Stimulated activated CD4-positive, alpha-beta T cell treated with anti-CD3 and anti-CD28 coated beads, Interleukin-1b, Interleukin-23, amount 100 ng/mL, for 4 hours (primary cell): Measurements from ENCODE around the gene BICDL2.

Source experiments
- DNase-seq, 2 donors: peaks; one replicate each; pipeline ENCODE4 v3.0.0-alpha.2; 2020; ENCODE audit warnings: low read depth in 2 of 2

The BICDL2 gene

GRCh38 chr16:3047387-3047720 is 10.6 kb upstream of the BICDL2 start:
- DNase-seq, result no peak

- no peak for DNase-seq
Observed at GRCh38 chr16:3046641-3047386, 10.1 kb upstream of the BICDL2 start.

DNA sequence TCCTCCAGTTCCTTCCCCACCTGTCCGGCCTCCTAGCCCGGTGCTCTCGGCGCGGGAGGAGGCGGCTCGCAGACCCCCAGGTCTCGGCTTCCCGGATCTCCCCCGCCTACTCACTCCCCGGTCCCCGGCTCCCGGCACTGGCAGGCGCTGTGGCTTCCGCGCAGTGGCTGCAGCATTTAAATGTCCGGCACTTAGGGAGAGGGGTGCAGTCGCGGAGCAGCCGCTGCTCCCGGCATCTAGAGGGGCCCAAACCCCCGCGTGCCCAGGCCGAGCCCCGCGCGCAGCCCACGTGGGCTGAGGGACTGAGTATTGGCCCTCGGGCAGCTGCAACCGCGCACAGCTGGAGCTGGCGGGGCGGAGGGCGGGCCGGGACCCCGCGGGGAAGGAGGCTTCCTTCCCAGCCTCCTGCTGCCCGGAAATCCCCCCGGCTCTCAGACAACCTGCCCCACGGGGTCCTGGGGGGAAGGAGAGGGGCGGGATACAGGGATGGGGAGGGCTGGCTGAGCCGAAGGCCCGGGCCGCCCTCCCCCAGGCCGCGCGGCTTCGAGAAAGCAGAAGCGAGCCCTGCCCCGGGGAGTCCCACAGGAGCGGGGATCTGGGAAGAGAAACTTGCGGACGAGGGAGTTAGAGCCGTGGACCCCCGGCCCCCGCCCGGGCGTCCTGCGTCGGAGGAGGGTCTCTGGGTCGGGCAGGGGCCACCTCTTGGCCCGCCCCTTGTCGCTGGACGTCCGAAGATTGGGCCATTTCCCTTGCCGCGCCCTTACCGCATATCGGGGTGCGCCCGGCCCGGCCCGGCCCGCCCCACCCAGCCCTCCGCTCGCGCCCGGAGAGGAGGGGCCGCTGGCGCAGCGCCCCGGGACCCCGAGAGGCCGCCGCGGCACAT is 9.3 kb upstream of the BICDL2 start, which contains the start of gene MMP25:
MMP25 (plus strand) TSS at position 804 of the 883 bp plus-strand sequence. CDS start 357 bp downstream, outside the sequence.
- DNase-seq, result no peak

DNA sequence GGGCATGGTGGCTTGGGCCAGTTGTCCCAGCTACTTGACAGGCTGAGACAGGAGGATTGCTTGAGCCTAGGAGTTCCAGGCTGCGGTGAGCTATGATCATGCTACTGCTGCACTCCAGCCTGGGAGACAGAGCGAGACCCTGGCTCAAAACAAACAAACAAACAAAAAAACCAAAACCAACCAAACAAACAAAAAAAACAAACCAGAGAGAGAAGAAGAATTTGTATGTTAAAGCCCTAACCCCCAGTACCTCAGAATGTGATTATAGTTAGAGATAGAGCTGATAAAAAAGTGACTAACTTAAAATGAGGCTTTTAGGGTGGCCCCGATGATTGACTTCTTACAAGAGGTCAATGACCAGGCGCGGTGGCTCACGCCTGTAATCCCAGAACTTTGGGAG is 8.0 kb upstream of the BICDL2 start:
- no peak for DNase-seq

- DNase-seq, result no peak
Observed at GRCh38 chr16:3042376-3042775, 5.6 kb upstream of the BICDL2 start.

DNA sequence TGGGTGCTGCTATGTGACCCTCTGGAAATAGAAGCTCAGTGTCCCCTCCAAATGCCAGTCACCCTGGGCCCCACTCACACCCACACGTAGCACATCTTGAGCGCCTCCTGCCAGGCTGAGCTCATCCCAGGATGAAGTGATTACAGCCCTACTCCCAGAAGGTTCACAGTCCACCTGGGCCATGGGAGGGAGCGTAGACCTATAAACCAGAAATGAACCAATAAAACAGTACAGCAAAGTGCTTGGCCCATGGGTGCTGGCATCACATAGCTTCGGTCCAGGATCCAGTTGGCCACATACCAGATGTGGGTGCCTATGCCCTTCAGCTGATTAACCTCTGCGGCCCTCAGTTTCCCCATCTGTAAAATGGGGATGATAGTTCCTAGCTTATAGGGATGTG is 2.2 kb upstream of the BICDL2 start:
- DNase-seq, result no peak

DNA sequence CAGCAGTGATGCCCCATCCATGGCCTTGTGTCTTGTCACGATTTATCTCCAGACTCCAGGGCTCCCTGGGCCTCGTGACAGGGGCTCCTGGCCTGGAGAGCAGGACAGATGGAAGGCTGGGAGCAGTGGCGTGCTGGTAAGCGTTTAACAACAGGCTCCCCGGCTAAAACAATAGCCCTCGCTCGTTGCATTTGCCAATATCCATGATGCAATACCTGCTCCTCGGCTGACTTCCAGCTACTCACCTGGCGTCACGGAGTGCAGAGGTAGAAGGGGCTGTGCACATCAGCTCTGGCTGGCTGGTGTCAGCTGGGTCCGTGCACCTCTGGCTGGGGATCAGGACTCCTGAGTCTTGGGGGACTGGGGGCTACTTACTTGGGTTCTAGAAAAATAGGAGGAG is 1.5 kb upstream of the BICDL2 start:
- no peak for DNase-seq

- DNase-seq, result no peak
Observed at GRCh38 chr16:3035972-3036725, 595 bp downstream of the BICDL2 start.

GRCh38 chr16:3035289-3035971 is 1.3 kb downstream of the BICDL2 start:
- DNase-seq, result no peak

DNA sequence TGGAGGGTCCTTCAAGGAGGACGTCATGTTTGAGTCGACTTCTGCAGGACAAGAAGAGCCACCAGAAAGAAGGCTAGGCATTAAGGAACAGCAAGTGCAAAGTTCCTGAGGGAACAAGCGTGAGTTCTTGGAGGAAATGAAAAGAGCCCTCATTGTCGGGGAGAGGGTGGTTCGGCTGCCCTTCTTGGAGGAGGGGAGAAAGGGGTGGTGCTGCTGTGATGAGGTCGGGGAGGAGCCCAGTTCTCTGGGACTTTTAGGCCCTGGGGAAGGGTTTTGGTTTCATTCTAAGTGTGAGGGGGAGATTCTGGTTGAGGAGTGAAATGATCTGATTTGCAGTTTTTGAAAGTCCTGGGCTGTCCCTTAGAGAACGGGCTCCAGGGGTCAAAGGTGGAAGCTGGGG is 4.1 kb downstream of the BICDL2 start:
- no peak for DNase-seq

GRCh38 chr16:3030222-3031212 is 6.2 kb downstream of the BICDL2 start:
- DNase-seq, result no peak

DNA sequence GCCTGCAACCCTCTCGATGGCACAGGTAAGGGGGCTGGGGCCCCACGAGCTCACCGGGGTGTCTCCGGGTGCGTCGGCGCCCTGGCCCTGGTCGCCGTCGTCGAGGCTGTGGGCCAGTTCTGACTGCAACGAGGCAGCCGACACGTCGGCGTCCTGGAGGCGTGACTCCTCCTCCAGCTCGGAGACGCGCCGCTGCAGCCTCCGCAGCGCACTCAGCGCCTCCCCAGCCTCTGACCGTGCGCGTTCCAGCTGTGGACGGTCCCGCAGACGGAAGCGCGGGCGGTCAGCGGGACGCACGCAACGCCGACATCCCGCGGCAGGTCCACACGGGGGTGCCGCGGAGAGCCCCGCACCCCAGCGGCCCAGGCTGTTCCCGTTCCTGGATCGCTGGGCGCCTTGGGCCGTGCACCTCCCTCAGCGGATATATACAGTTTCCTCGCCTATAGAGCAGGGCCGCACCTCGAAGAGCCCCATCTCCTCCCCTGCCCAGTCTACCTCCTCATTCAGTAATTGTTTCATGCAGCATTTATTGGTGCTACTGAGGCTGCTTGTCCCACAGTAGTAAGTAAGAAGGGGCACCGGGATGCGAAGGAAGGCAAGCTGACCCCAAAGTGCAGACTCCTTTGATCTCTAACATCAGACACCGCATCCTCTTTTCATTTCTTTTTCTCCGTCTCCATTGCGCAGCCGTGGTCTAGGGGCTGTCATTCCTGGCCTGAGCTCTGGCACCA is 7.1 kb downstream of the BICDL2 start:
- no peak for DNase-seq

GRCh38 chr16:3028716-3029319 is 7.9 kb downstream of the BICDL2 start:
- DNase-seq, result no peak

DNA sequence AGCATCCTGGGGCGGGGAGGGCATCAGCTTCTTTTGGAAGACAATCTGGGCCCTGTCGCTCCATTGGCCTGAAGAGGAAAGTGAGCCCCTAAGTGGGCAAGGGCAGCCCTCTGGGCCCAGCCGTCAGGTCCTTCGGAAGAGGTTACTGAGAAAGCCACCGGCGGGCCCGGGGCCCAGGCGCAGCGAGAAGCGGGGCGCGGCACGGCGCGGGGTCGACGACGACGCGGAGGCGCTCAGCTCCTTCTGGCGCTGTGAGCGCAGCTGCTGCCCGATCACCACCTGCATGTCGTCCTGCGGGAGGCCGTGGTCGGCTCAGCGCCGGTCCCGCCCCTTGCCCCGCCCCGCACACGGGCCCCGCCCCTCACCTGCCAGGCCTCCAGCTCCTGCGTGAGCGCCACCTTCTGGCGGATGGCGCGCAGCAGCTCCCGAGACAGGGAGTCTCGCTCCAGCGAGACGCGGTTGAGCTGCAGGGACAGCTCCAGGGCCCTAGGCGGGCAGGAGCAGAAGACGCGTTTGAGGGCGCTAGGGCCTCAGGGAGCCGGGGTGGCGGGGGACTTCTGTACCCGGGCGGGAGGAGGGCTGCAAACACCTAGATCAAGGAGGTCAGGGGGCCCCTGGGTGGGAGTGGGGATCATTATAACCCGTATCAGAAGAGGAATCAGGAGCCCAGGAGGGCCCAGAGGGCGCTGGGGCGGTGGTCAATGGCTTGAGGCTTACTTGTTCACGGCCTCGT is 8.6 kb downstream of the BICDL2 start:
- peak; percentile 86 to 91 for DNase-seq

GRCh38 chr16:3027489-3027795 is 9.3 kb downstream of the BICDL2 start:
- DNase-seq, result no peak

DNA sequence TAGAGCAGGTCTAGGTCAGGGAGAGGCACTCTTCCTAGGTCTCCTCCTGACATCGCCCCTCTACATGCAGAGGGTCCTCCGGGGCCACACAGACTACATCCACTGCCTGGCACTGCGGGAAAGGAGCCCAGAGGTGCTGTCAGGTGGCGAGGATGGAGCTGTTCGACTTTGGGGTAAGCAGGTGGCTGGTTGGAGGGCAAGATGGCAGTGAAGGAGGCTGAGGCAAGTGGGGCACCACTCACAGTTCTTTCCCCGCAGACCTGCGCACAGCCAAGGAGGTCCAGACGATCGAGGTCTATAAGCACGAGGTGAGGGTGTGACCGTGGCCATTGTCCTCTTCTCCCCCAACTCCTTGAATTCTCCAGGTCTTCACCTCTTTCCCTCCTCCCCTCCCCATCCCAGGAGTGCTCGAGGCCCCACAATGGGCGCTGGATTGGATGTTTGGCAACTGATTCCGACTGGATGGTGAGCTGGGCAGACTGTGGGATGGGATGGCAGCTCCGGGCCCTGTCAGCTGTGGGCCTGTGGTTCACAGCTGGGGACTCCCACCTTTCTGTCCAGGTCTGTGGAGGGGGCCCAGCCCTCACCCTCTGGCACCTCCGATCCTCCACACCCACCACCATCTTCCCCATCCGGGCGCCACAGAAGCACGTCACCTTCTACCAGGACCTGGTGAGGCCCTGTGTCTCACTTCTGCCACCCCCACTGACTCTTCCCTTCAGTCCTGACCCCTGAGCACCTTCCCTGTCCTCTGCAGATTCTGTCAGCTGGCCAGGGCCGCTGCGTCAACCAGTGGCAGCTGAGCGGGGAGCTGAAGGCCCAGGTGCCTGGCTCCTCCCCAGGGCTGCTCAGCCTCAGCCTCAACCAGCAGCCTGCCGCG is 9.9 kb downstream of the BICDL2 start:
- no peak for DNase-seq

GRCh38 chr16:3026003-3026378 is 10.8 kb downstream of the BICDL2 start:
- no peak for DNase-seq
